IPS-18c (cell line): Measurements from ENCODE around the gene FOXC1.
A peak's percentile ranks its signal among the peaks of the same experiment; 100 is the strongest.

Source experiments
- H3K4me3 ChIP-seq: 2 replicates; pipeline ENCODE4 v1.7.0; 2013; ENCODE audit warnings: low read depth, mild to moderate bottlenecking, low read length, moderate library complexity; ENCODE audit not compliant: insufficient read depth
- H3K9me3 ChIP-seq: one replicate; pipeline ENCODE4 v1.6.1; 2013; ENCODE audit warnings: mild to moderate bottlenecking, low read length, moderate library complexity; ENCODE audit not compliant: control insufficient read depth, insufficient read depth

FOXC1 gene

DNA sequence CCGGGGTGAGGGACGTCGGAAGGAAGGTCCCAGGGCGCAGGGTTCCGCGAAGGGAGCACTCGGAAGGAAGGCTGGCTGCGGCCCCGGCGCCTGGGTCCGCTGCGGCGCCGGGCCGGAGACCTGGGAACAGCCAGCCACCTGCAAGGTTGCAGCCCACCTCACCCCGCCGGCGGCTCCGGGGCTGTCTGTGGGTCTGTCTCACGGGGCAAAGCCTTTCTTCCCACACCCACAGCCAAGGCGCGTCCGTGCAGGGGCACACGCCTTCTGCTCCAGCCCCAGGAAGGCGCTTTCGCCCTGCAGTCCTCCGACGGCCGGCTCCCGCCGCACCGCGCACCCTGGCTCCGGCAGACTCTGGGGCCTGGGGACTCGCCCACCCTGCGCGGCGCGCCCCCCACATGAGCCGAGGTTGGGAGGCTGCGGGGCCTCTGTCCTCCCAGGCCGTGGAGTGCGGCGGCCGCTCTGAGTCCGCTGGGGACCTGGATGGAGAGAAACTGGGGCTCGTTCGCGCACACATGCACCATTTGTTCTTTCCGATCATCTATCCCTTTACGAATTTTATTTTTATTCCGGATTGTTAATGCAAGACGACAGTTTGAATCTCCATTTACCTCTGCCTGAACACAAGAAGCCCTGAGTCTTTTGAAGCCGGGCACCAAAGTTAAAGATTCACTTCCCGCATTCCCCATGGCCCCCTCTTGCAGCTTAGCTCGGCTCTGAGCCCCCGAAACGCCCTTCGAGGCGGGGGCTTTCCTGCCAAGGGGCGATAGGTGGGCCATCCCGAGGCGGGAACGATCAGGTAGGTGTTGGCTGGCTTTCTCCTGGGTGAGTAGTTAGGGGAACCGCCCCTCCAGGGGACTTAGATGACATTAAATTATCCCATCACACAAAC lies 4.5 kb upstream of the FOXC1 start:
- Histone ChIP-seq H3K4me3 (peak overlapping the region; percentile 47; the same call in 1 of the 2 replicates), H3K9me3 (no peaks in the 10 kb centered on the region)

DNA sequence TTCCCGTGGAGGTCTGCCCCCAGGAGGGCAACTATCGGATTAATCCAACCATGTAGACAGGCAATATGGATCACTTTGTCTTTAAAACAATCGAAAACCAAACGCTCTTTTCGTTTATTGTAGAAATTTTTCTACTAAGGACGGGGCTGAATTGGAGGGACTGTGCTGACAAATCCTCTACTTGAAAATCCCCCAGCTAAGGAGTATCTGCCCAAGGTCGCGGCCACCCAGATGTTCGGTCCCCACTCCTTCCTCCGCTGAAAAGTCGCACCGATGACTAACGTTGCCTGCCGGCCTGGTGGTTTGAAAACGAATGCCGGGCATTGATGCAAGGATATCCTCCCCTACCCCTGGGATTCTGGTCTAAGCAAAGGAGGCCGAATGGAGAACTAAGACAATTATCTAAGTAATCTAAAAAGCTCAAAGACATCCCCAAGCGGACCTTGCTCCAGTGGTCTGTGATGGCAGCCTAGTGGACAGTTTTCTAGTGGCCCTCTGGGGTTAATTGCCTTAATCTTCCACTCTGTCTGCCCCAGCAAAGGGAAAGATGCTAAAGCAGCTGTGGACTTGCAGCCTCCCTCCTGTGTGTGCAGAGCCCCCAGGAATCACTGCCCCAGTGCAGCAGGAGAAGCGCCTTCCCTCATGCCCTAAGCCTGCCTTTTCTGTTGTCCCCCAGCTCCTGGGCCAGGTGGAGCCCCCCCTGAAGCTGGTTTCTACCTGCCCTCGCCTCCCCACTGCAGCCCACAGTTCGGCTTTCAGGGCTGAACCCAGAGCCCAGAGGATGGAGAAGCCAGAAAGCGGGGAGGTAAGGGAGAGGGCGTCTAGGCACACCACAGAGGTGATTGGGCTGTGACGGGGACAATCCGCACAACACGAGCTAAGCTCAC lies 3.6 kb upstream of the FOXC1 start:
- peak overlapping the region; percentile 38 for H3K4me3 ChIP-seq

DNA sequence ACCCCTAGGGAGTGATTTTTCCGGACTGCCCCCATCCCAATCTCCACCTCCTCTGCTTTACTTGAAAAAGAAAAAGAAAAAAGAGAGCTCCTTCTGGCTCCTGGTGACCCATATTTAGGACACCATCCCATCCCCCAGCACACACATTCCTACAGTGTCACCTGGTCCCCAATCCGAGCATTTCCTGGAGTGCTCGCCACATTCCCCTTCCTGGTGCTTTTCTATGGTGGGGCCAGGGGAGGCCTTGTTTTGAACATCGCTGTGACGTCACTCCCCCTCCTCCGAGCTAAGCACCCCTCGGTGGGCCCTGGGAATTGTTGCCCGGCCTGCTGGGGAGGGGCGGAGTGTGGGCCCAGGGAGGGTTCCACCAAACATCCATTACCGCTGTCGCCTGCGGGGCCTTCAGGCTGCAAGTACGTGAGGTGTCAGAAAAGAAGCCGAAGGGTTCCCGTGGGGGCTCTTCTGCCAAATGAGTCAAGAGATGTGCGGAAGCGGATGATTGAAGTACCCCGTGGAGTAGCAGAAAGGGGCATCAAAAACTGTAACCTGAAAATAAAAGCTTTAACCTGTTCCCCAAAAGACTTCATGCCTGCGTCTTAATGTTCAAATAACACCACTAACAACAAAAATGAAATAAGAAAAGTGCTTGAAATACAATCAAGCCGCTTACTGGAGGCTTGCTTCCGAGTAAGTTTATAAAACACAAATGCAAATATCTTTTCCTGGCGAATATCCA lies 2.8 kb upstream of the FOXC1 start:
- peak overlapping the region; percentile 38 for H3K4me3 ChIP-seq
- no peaks in the 10 kb centered on the region for H3K9me3 ChIP-seq

More for the DNA sequence above, 3.6 kb upstream of the FOXC1 start:
- H3K9me3 ChIP-seq = no peaks in the 10 kb centered on the region

DNA sequence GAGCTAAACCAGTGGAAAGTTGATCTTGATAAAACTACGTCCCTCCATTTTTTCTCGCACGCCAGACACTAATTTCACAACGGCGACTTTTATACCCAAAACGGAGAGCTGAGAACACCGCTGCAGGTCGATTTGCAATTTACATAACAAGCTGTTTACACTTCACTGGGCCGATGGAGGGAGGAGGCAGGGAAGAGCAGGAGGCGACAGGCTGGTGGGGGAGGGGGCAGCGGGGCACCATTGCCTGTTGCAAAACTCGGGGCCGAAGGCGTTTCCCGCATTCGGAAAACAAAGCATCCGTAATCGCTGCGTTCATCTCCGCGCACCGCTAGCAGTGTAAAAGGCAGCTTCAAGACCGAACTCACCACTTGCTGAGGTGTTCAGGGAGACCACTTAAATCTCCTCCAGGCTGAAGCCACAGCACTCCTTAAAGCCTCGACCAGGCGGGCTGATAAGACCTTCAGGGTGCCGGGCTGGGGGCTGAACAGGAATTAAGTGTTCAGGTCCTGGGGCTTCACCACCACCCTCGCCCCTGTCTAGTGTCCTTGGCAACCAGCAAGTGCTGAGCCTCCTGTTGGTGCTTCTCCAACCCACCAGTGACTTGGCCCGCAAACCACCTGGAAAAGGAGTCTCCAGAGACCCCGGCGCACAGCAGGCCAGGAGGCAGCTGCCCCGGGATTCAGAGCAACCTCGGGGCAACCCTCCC lies 2.0 kb upstream of the FOXC1 start:
- Histone ChIP-seq H3K4me3 (peak overlapping the region; percentile 39), H3K9me3 (no peaks in the 10 kb centered on the region)

DNA sequence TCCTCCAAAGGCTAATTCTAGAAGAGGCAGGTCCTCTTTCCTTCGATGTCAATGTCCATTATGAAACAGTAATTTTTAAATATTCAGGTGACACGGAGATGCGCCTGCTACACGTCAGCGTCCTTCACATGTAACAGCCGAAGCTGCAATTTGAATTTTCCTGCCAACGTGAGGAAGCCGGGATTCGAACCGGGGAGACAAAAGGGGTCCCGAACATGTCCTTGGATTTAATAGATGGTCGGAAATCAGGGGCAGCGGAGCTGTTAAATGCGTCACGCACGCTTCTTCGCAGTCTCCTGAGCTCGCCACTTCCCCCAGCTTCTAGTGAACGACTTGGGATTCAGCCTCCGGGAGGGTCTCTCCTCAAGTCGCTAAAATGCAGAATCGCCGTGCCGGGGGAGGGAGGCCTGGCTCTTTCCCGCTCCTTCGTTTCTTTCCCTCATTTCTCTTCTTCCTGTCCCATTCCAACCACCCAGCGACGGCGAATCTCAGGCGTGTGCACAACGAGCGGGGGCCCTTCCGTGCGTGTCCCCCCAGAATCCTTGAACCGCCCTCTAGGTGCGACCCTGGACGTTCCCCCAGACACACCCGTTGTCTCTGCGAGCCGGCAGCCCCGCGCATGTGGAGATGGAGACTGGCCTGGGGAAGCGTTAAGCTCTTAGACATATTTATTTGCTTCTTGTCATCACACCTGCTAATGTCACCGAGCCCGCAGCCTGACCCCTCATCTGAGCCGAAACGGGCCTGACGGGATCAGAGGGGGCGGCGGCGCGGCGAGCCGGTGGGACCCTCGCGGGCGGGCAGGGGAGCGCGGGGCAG lies 1.3 kb upstream of the FOXC1 start:
- H3K9me3 ChIP-seq = no peaks in the 10 kb centered on the region
- H3K4me3 ChIP-seq = peak overlapping the region; percentile 39; the same call in 1 of the 2 replicates

DNA sequence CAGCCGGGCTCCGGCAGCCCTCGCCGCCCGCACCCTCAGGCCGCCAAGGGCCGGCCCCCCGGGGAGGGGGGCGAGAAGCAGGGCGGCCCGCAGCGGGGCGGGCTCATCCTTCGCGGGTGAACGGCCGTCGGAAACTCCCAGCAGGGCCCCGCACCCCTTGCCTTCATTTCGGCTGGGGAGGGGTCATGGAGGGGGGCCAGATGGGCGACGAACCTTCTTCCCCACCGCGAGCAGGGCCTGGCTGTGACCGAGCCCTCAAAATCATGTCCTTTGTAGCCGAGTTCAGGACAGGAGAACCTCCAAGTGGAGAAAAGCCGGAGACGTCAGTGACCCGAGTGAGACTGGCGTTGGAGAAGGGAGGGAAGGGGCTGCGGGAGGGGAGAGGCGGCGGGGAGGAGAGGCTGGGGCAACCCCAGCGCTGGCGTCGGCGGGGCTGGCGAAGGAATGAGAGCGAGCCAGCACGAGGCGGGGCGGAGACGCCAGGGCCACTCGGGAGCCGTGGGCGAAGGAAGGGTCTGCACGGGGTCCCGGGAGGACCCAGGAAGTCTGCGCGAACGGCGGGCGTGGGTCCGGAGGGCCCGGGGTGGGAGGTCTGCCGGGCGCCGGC lies 571 bp upstream of the FOXC1 start:
- Histone ChIP-seq H3K9me3 (no peaks in the 10 kb centered on the region), H3K4me3 (peak overlapping the region; percentile 46)

GRCh38 chr6:1610497-1611321 lies 994 bp downstream of the FOXC1 start:
- Histone ChIP-seq H3K9me3 (no peaks in the 10 kb centered on the region), H3K4me3 (peak overlapping the region; percentile 28; the same call in 1 of the 2 replicates)

GRCh38 chr6:1611322-1611571 lies 1.5 kb downstream of the FOXC1 start:
- no peaks in the 10 kb centered on the region for H3K9me3 ChIP-seq
- no peak overlapping the region for H3K4me3 ChIP-seq

GRCh38 chr6:1611572-1612298 lies 2.0 kb downstream of the FOXC1 start:
- no peaks in the 10 kb centered on the region for H3K9me3 ChIP-seq
- peak overlapping the region; percentile 31; the same call in 1 of the 2 replicates for H3K4me3 ChIP-seq

DNA sequence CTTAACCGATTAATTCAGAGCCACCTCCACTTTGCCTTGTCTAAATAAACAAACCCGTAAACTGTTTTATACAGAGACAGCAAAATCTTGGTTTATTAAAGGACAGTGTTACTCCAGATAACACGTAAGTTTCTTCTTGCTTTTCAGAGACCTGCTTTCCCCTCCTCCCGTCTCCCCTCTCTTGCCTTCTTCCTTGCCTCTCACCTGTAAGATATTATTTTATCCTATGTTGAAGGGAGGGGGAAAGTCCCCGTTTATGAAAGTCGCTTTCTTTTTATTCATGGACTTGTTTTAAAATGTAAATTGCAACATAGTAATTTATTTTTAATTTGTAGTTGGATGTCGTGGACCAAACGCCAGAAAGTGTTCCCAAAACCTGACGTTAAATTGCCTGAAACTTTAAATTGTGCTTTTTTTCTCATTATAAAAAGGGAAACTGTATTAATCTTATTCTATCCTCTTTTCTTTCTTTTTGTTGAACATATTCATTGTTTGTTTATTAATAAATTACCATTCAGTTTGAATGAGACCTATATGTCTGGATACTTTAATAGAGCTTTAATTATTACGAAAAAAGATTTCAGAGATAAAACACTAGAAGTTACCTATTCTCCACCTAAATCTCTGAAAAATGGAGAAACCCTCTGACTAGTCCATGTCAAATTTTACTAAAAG lies 2.7 kb downstream of the FOXC1 start:
- Histone ChIP-seq H3K4me3 (no peak overlapping the region), H3K9me3 (no peaks in the 10 kb centered on the region)

GRCh38 chr6:1612974-1613306 lies 3.2 kb downstream of the FOXC1 start:
- Histone ChIP-seq H3K4me3 (no peak overlapping the region), H3K9me3 (no peaks in the 10 kb centered on the region)

GRCh38 chr6:1613346-1613687 lies 3.6 kb downstream of the FOXC1 start:
- H3K9me3 ChIP-seq = no peaks in the 10 kb centered on the region
- no peak overlapping the region; the same call in 1 of the 2 replicates for H3K4me3 ChIP-seq

GRCh38 chr6:1613688-1614447 lies 4.2 kb downstream of the FOXC1 start:
- peak overlapping the region; percentile 41; the same call in 1 of the 2 replicates for H3K4me3 ChIP-seq
- no peaks in the 10 kb centered on the region for H3K9me3 ChIP-seq
